ENCODE results near the gene MBLAC1.

- TF ChIP-seq CTCF (IDR thresholded peaks at IDR 0.05) (no peak), POLR2AphosphoS5 (IDR thresholded peaks at IDR 0.05) (no peak), EP300 (IDR thresholded peaks at IDR 0.05; ENCODE audit: low read depth) (no peak), POLR2A (IDR thresholded peaks at IDR 0.05) (no peak)
These were observed 4.2 kb upstream of the MBLAC1 start for GRCh38 chr7:100122568-100122967.
